Measurements from ENCODE around the gene OLFML2A. TPM values are rescaled to one million over a fixed set of nuclear protein-coding genes. Genes with fewer than 3 reads are reported as not detected.

Gene OLFML2A
- total and polyA plus RNA-seq, 2 of the 4 experiments (the other 2 are of a cell fraction) = 2.0 to 5.9 TPM

GRCh38 chr9:124839612-124840299, 62.8 kb downstream of the OLFML2A start (continued):
- no peak for TF ChIP-seq FOS (IDR thresholded peaks at IDR 0.05; ENCODE audit: low read depth, low read length)

GRCh38 chr9:124840300-124840833, 63.4 kb downstream of the OLFML2A start:
- no peak overlapping the region for H3K9ac ChIP-seq (ENCODE audit: low read depth, low read length)
- no peak overlapping the region; the same call in 1 of the 2 replicates for H2AK5ac ChIP-seq (ENCODE audit: low read depth, low read length)
- H2AFZ ChIP-seq (replicated peaks; ENCODE audit: low read length, poor library complexity) = no peak overlapping the region
- no peaks in the 10 kb centered on the region for H3K36me3 ChIP-seq (ENCODE audit: control insufficient read depth, insufficient read depth, low read length)
- DNase-seq = no peak
- H3K4me1 ChIP-seq (ENCODE audit: control insufficient read depth, insufficient read depth, low read length) = peaks cover 2% of the 10 kb centered on the region
- no TSS peak for BruUV-seq (replicated peaks)
- H3K4ac ChIP-seq (ENCODE audit: low read depth, low read length) = no peak overlapping the region
- no peaks in the 10 kb centered on the region for H3K27me3 ChIP-seq (ENCODE audit: control insufficient read depth, insufficient read depth, low read length)
- H4K5ac ChIP-seq (ENCODE audit: low read depth, low read length) = no peak overlapping the region
- POLR2A ChIA-PET (ENCODE audit: unreplicated experiment) = no interaction called here
- H4K20me1 ChIP-seq (ENCODE audit: insufficient read depth, low read length) = no peaks in the 10 kb centered on the region
- intact Hi-C loops (cut with micrococcal nuclease) (no loop called here), in situ Hi-C loops (cut with MboI; ENCODE audit: low sequenced_read_pairs) (no loop called here), dilution Hi-C loops (cut with HindIII; ENCODE audit: low sequenced_read_pairs, unreplicated experiment) (no loop called here)
- H3K56ac ChIP-seq (ENCODE audit: extremely low read depth, insufficient read depth, low read length) = no peak overlapping the region
- no peaks in the 10 kb centered on the region for H3K9me3 ChIP-seq (ENCODE audit: control insufficient read depth, insufficient read depth, low read length)
- no peak overlapping the region for H3K27ac ChIP-seq (ENCODE audit: insufficient read depth, low read length)
- no peak overlapping the region for H3K4me3 ChIP-seq (ENCODE audit: insufficient read depth, low read depth, low read length)
- no peak overlapping the region for H4K91ac ChIP-seq (ENCODE audit: insufficient read depth, low read depth, low read length)
- peak overlapping the region; percentile 5 for H2AK9ac ChIP-seq (replicated peaks; ENCODE audit: low read depth, low read length, poor library complexity)
- no peaks in the 10 kb centered on the region for H3K9me1 ChIP-seq (ENCODE audit: insufficient read depth, low read length)
- H2BK20ac ChIP-seq (ENCODE audit: low read depth, low read length) = no peak overlapping the region
- CTCF ChIA-PET = interaction anchor here (0.6 to 1.6 kb wide), 9 partner anchors 9 to 289 kb away, joined by 3 to 16 read pairs (median 5); partner anchors contain the start of genes NR6A1 and WDR38
- H2BK15ac ChIP-seq (ENCODE audit: low read depth, low read length) = no peak overlapping the region
- H2BK5ac ChIP-seq (ENCODE audit: low read depth, low read length, poor library complexity, severe bottlenecking) = no peak overlapping the region
- no peak overlapping the region for H4K8ac ChIP-seq (ENCODE audit: low read depth in 2 of 2, low read length in 2 of 2)
- no peak overlapping the region for H3K18ac ChIP-seq (ENCODE audit: low read depth, low read length)
- H3K79me1 ChIP-seq (ENCODE audit: low read depth in 1 of 2, low read length in 2 of 2) = no peaks in the 10 kb centered on the region
- no peak overlapping the region for H3K4me2 ChIP-seq (ENCODE audit: low read depth, low read length)
- no peak overlapping the region for H2BK120ac ChIP-seq (ENCODE audit: low read depth, low read length)
- H3K14ac ChIP-seq (replicated peaks; ENCODE audit: low read depth, low read length) = no peak overlapping the region
- 78% methylated on average over 5 of the region's 18 CpGs; no CpG with 5 or more reads in 1 of the 2 experiments for WGBS, 2 experiments (ENCODE audit: extremely low coverage in 2 of 2, insufficient read length in 1 of 2)
- no peak overlapping the region for H3K23ac ChIP-seq (ENCODE audit: low read depth, low read length)
- TF ChIP-seq RAD21 (IDR thresholded peaks at IDR 0.05; ENCODE audit: low read length) (peak; percentile 3; the same call in 1 of the 2 replicates), CTCF (conservative IDR thresholded peaks at IDR 0.05; ENCODE audit: low read depth, low read length) (peak; percentile 39; the same call in 1 of the 2 replicates), CHD1 (IDR thresholded peaks at IDR 0.05; ENCODE audit: low read depth, low read length) (no peak), ELK1 (IDR thresholded peaks at IDR 0.05; ENCODE audit: borderline replicate concordance, low read depth, low read length) (no peak), RFX5 (IDR thresholded peaks at IDR 0.05; ENCODE audit: low read depth, low read length) (no peak), SMC3 (IDR thresholded peaks at IDR 0.05; ENCODE audit: low read depth, low read length) (peak; percentile 10; the same call in 1 of the 2 replicates)
- no peak; the same call in 1 of the 2 replicates for ATAC-seq (ENCODE audit: low read depth)
